B cell (primary cell): ENCODE data around the gene SPN. TPM values are rescaled to one million over a fixed set of nuclear protein-coding genes. Genes with fewer than 3 reads are reported as not detected.

Experiments
- ATAC-seq: fragments of 200-7000 bp; cut with Tn5 transposase; one replicate; pipeline ENCODE4 v1.10.0; 2021; ENCODE audit warnings: low read depth, mild to moderate bottlenecking, moderate number of reproducible peaks, moderate library complexity
- CTCF ChIA-PET: fragments of 350-600 bp; sonication (Branson Sonifier 250); formaldehyde crosslinking; loops from one replicate; lab custom pipeline; 2021; ENCODE audit warnings: antibody characterized with exemption, inconsistent platforms; lab: Charles Lee
- POLR2A ChIA-PET: fragments of 350-600 bp; sonication (Branson Sonifier 250); formaldehyde crosslinking; loops from one replicate; lab custom pipeline; 2021; ENCODE audit warnings: antibody characterized with exemption; lab: Charles Lee
- DNase-seq: peaks from one replicate; pipeline ENCODE4 v3.0.0; 2013
- H2AFZ ChIP-seq: 2 replicates; pipeline ENCODE4 v1.6.1; 2012; ENCODE audit warnings: mild to moderate bottlenecking, low read depth, low read length; ENCODE audit not compliant: insufficient read depth, poor library complexity, severe bottlenecking
- H3K27ac ChIP-seq, 2 donors: 1 replicate in 1 of 2; 2 replicates in 1 of 2; pipeline ENCODE4 v1.5.1; 2012 to 2013; ENCODE audit warnings: low read length in 2 of 2, mild to moderate bottlenecking in 2 of 2, moderate library complexity in 1 of 2
- H3K27me3 ChIP-seq, 4 experiments: fragments of 200-600 bp in 1 of 4; sonication (generic) in 1 of 4; replicated peaks in 1 of 4; 1 replicate in 2 of 4; 2 replicates in 2 of 4; pipeline versions ENCODE4 v1.6.1 to v1.7.0; 2013 to 2016; ENCODE audit warnings: low read length in 3 of 4, mild to moderate bottlenecking in 2 of 4, mixed read lengths in 1 of 4, moderate library complexity in 1 of 4; ENCODE audit not compliant: insufficient read depth in 4 of 4, control insufficient read depth in 3 of 4; ENCODE audit errors: control extremely low read depth in 1 of 4
- H3K36me3 ChIP-seq, 2 experiments: replicated peaks in 1 of 2; 1 replicate in 1 of 2; 2 replicates in 1 of 2; pipeline versions ENCODE4 v1.6.1 to v1.7.1; 2013; ENCODE audit warnings: low read length in 1 of 2; ENCODE audit not compliant: insufficient read depth in 2 of 2, control insufficient read depth in 1 of 2; ENCODE audit errors: control extremely low read depth in 1 of 2, extremely low read depth in 1 of 2
- H3K4me1 ChIP-seq, 2 donors: fragments of 200-600 bp in 1 of 2; sonication (generic) in 1 of 2; 1 replicate in 1 of 2; 2 replicates in 1 of 2; pipeline versions ENCODE4 v1.5.1 to v1.6.1; 2013 to 2017; ENCODE audit warnings: low read length in 2 of 2; ENCODE audit not compliant: control insufficient read depth in 2 of 2, insufficient read depth in 2 of 2
- H3K4me2 ChIP-seq: replicated peaks from 2 replicates; pipeline ENCODE3; 2012; ENCODE audit warnings: mild to moderate bottlenecking, low read depth, low read length; ENCODE audit not compliant: poor library complexity, severe bottlenecking
- H3K4me3 ChIP-seq, 5 experiments: fragments of 200-600 bp in 1 of 5; sonication (generic) in 1 of 5; 1 replicate in 3 of 5; 2 replicates in 2 of 5; pipeline versions ENCODE4 v1.5.1 to v1.7.0; 2011 to 2016; ENCODE audit warnings: low read length in 4 of 5, mild to moderate bottlenecking in 4 of 5, low read depth in 2 of 5, control low read depth in 1 of 5, moderate library complexity in 1 of 5; ENCODE audit not compliant: insufficient read depth in 1 of 5; ENCODE audit errors: control extremely low read depth in 1 of 5, extremely low read depth in 1 of 5
- H3K79me2 ChIP-seq: fragments of 200-600 bp; sonication (generic); one replicate; pipeline ENCODE4 v1.6.0; 2016; ENCODE audit warnings: low read length; ENCODE audit not compliant: control insufficient read depth, insufficient read depth
- H3K9ac ChIP-seq: fragments of 200-600 bp; sonication (generic); 2 replicates; pipeline ENCODE4 v1.6.1; 2017; ENCODE audit warnings: mild to moderate bottlenecking, low read length, moderate library complexity
- H3K9me3 ChIP-seq, 3 donors: one replicate each; pipeline versions ENCODE4 v1.6.1 to v1.7.1; 2013; ENCODE audit warnings: low read length in 2 of 3; ENCODE audit not compliant: control insufficient read depth in 2 of 3, insufficient read depth in 1 of 3; ENCODE audit errors: control extremely low read depth in 1 of 3
- H4K20me1 ChIP-seq: 2 replicates; pipeline ENCODE4 v1.6.0; 2012; ENCODE audit warnings: mild to moderate bottlenecking, low read length; ENCODE audit not compliant: insufficient read depth, control insufficient read depth, poor library complexity, severe bottlenecking
- H3K27ac Mint-ChIP-seq: one replicate; pipeline ENCODE4 v1.8.0; 2021; ENCODE audit warnings: mixed read lengths
- H3K27me3 Mint-ChIP-seq: one replicate; pipeline ENCODE4 v1.8.0; 2021; ENCODE audit warnings: mixed read lengths
- H3K4me1 Mint-ChIP-seq: one replicate; pipeline ENCODE4 v1.8.0; 2021; ENCODE audit warnings: mixed read lengths
- H3K4me3 Mint-ChIP-seq: one replicate; pipeline ENCODE4 v1.8.0; 2021; ENCODE audit warnings: mixed read lengths
- H3K9me3 Mint-ChIP-seq: one replicate; pipeline ENCODE4 v1.8.0; 2022; ENCODE audit warnings: mixed read lengths; ENCODE audit not compliant: insufficient read depth
- CTCF ChIP-seq: fragments of 200-600 bp; IDR thresholded peaks from one replicate; pipeline ENCODE4 v1.8.0; 2022; ENCODE audit warnings: antibody characterized with exemption, mild to moderate bottlenecking
- EZH2 ChIP-seq: IDR thresholded peaks from 2 replicates; pipeline ENCODE4 v1.6.1; 2012; ENCODE audit warnings: borderline replicate concordance, low read depth, mild to moderate bottlenecking, moderate library complexity, low read length; ENCODE audit not compliant: insufficient read depth, poor library complexity, severe bottlenecking
- WGBS: methylation state at CpG from one replicate; pipeline ENCODE4 v1.1.5; 2013; ENCODE audit warnings: missing lambda C conversion rate; ENCODE audit not compliant: insufficient coverage; 5-methylcytosine and 5-hydroxymethylcytosine counted together
- intact Hi-C: fragments of 100-400 bp; cut with micrococcal nuclease; formaldehyde crosslinking; loops from one replicate; pipeline ENCODE4 v1.10.0; 2022
- polyA plus RNA-seq: library from polyadenylated mRNA; depleted of rRNA; stranded (reverse); fragments of >200 nt; gene quantifications from 2 replicates; pipeline ENCODE4 v1.2.3, GENCODE V29; 2012
- total RNA-seq, 2 donors: library from RNA; stranded (reverse); fragments of 120-200 nt in 1 of 2; gene quantifications; 1 replicate in 1 of 2; 2 replicates in 1 of 2; pipeline versions ENCODE4 v1.2.3 to v1.2.4, GENCODE V29; 2013 to 2022

SPN gene
- total and polyA plus RNA-seq, 2 donors (not counting 1 experiment from before 2014, with no cell fraction given) = 1.1 to 1.9 TPM

GRCh38 chr16:29686740-29687332, 23.8 kb downstream of the SPN start:
- Histone ChIP-seq H3K79me2 (no peaks in the 10 kb centered on the region), H4K20me1 (no peaks in the 10 kb centered on the region), H3K36me3 (no peaks in the 10 kb centered on the region), H3K27ac (no peak overlapping the region), H3K4me2 (no peak overlapping the region), H3K4me3 (no peak overlapping the region), H3K9ac (no peak overlapping the region), H3K27me3 (no peaks in the 10 kb centered on the region), H2AFZ (peak overlapping the region; percentile 22), H3K4me1 (peaks cover 0 to 8% of the 10 kb centered on the region in 2 donors), H3K9me3 (peaks cover 0 to 2% (median 0%) of the 10 kb centered on the region in 3 donors)
- CTCF ChIA-PET = interaction anchor here (1.0 kb wide), 1 partner anchor 16 kb away, joined by 3 read pairs; no protein-coding TSS in a partner anchor
- no peaks in the 10 kb centered on the region for H3K27me3 Mint-ChIP-seq
- no peak for DNase-seq
- H3K4me1 Mint-ChIP-seq = peaks cover 15% of the 10 kb centered on the region
- no peak for ATAC-seq
- intact Hi-C loops = no loop called here
- POLR2A ChIA-PET = no interaction called here
- no peak for TF ChIP-seq CTCF
- no peak for TF ChIP-seq EZH2
- H3K4me3 Mint-ChIP-seq = no peak overlapping the region
- H3K9me3 Mint-ChIP-seq = no peaks in the 10 kb centered on the region
- 36% methylated on average over 8 of the region's 9 CpGs for WGBS
- H3K27ac Mint-ChIP-seq = no peak overlapping the region

DNA sequence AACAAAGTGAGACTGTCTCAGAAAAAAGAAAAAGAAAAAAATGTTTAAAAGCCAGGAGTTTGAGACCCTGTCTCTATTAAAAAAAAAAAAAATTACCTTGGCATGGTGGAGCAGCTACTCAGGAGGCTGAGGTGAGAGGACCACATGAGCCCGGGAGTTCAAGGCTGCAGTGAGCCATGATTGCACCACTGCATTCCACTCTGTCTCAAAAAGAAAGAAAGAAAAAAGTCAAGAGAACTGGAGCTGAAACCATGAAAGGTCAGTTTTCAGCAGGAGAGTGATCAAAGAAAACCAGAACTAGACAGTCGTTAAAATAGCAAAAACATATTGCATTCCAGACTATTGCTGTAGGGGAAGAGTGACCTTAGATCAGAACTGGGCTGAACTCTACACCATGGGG, 24.7 kb downstream of the SPN start:
- Histone ChIP-seq H3K36me3 (no peaks in the 10 kb centered on the region), H3K27me3 (no peaks in the 10 kb centered on the region), H3K27ac (no peak overlapping the region), H3K9me3 (peaks cover 0 to 7% (median 0%) of the 10 kb centered on the region in 3 donors), H3K9ac (no peak overlapping the region), H2AFZ (no peak overlapping the region), H3K79me2 (no peaks in the 10 kb centered on the region), H3K4me3 (no peak overlapping the region), H3K4me2 (no peak overlapping the region), H3K4me1 (peaks cover 0 to 11% of the 10 kb centered on the region in 2 donors), H4K20me1 (no peaks in the 10 kb centered on the region)
- TF ChIP-seq CTCF (no peak), EZH2 (no peak)
- DNase-seq (no peak), ATAC-seq (no peak)
- Mint-ChIP-seq H3K4me1 (peaks cover 16% of the 10 kb centered on the region), H3K9me3 (no peaks in the 10 kb centered on the region), H3K27me3 (no peaks in the 10 kb centered on the region), H3K27ac (no peak overlapping the region), H3K4me3 (no peak overlapping the region)
- ChIA-PET POLR2A (interaction anchor here (0.6 kb wide), 1 partner anchor 9 kb away, joined by 3 read pairs; the partner anchor contains the start of gene QPRT), CTCF (interaction anchor here (1.0 to 1.8 kb wide), 4 partner anchors 15 to 161 kb away, joined by 3 to 8 read pairs (median 3); no protein-coding TSS in a partner anchor)
- intact Hi-C loops = no loop called here
- 67% methylated on average over 1 of the region's 2 CpGs for WGBS
